Liver (tissue), 9 donors: ENCODE results near the gene N4BP2. TPM values are rescaled to one million over a fixed set of nuclear protein-coding genes. Genes with fewer than 3 reads are reported as not detected.

Experiments used
- DNase-seq: peaks from one replicate; pipeline ENCODE4 v3.0.0-alpha.2; 2017; ENCODE audit warnings: low spot score
- H3K27ac ChIP-seq, 2 donors: one replicate each; pipeline ENCODE4 v1.7.0; 2013; ENCODE audit warnings: inconsistent platforms in 2 of 2, low read length in 2 of 2, control low read depth in 1 of 2, low read depth in 1 of 2, mild to moderate bottlenecking in 1 of 2
- H3K27me3 ChIP-seq, 4 donors: one replicate each; pipeline versions ENCODE4 v1.6.1 to v1.7.0; 2013; ENCODE audit warnings: low read length in 3 of 4, inconsistent platforms in 1 of 4, mild to moderate bottlenecking in 1 of 4, moderate library complexity in 1 of 4; ENCODE audit not compliant: control insufficient read depth in 4 of 4, insufficient read depth in 4 of 4
- H3K36me3 ChIP-seq, 4 donors: one replicate each; pipeline versions ENCODE4 v1.6.1 to v1.7.0; 2013; ENCODE audit warnings: low read length in 3 of 4, mild to moderate bottlenecking in 3 of 4, low read depth in 1 of 4, moderate library complexity in 1 of 4; ENCODE audit not compliant: control insufficient read depth in 4 of 4, insufficient read depth in 3 of 4
- H3K4me1 ChIP-seq, 4 donors: one replicate each; pipeline versions ENCODE4 v1.6.1 to v1.7.0; 2013; ENCODE audit warnings: low read length in 3 of 4, mild to moderate bottlenecking in 3 of 4, moderate library complexity in 1 of 4; ENCODE audit not compliant: control insufficient read depth in 4 of 4, insufficient read depth in 4 of 4
- H3K4me3 ChIP-seq, 3 donors: one replicate each; pipeline versions ENCODE4 v1.6.1 to v1.7.0; 2013; ENCODE audit warnings: low read length in 3 of 3, control low read depth in 1 of 3, low read depth in 1 of 3, mild to moderate bottlenecking in 1 of 3
- H3K9ac ChIP-seq, 2 donors: one replicate each; pipeline ENCODE4 v1.7.0; 2013; ENCODE audit warnings: low read length in 2 of 2, mild to moderate bottlenecking in 2 of 2, moderate library complexity in 2 of 2, control low read depth in 1 of 2, low read depth in 1 of 2
- H3K9me3 ChIP-seq, 4 donors: one replicate each; pipeline versions ENCODE4 v1.6.1 to v1.7.0; 2013; ENCODE audit warnings: low read length in 3 of 4; ENCODE audit not compliant: control insufficient read depth in 4 of 4
- FOXA1 ChIP-seq: IDR thresholded peaks from 2 replicates; pipeline ENCODE4 v1.6.1; 2016; ENCODE audit warnings: antibody characterized with exemption
- FOXA2 ChIP-seq: IDR thresholded peaks from 2 replicates; pipeline ENCODE4 v1.6.1; 2016; ENCODE audit warnings: antibody characterized with exemption
- GABPA ChIP-seq, 2 donors: IDR thresholded peaks in 1 of 2; conservative IDR thresholded peaks in 1 of 2; 2 replicates each; pipeline ENCODE4 v1.6.1; 2016; ENCODE audit warnings: antibody characterized with exemption in 2 of 2, mild to moderate bottlenecking in 1 of 2, moderate library complexity in 1 of 2
- JUND ChIP-seq, 2 donors: IDR thresholded peaks; 2 replicates each; pipeline ENCODE4 v1.6.1; 2016; ENCODE audit warnings: antibody characterized with exemption in 2 of 2
- NR2F2 ChIP-seq: IDR thresholded peaks from 2 replicates; pipeline ENCODE4 v1.6.1; 2016; ENCODE audit warnings: antibody characterized with exemption
- RXRA ChIP-seq, 2 donors: IDR thresholded peaks; 2 replicates each; pipeline ENCODE4 v1.6.1; 2017 to 2018; ENCODE audit warnings: antibody characterized with exemption in 2 of 2, mild to moderate bottlenecking in 1 of 2
- SP1 ChIP-seq: IDR thresholded peaks from 2 replicates; pipeline ENCODE4 v1.6.1; 2018; ENCODE audit warnings: antibody characterized with exemption, mild to moderate bottlenecking
- YY1 ChIP-seq: IDR thresholded peaks from 2 replicates; pipeline ENCODE4 v1.6.1; 2016; ENCODE audit warnings: antibody characterized with exemption, mild to moderate bottlenecking
- WGBS: extraction: QIAGEN DNeasy Blood & Tissue Kit; methylation state at CpG from one replicate; pipeline ENCODE4 v1.1.7; 2013; 5-methylcytosine and 5-hydroxymethylcytosine counted together
- polyA plus RNA-seq, 2 donors: library from polyadenylated mRNA; stranded (reverse) in 1 of 2; unstranded in 1 of 2; fragments of 200-250 nt in 1 of 2; fragments of >200 nt in 1 of 2; fragmentation: Nextera tagmentation in 1 of 2; extraction: Ambion mirVana in 1 of 2; gene quantifications; one replicate each; pipeline versions ENCODE4 v1.2.1 to v1.2.3, GENCODE V29; 2013 to 2015
- total RNA-seq, 2 donors: library from RNA; depleted of rRNA; stranded (reverse); fragments of >200 nt; gene quantifications; one replicate each; pipeline ENCODE4 v1.2.3, GENCODE V29; 2014
- TF ChIP-seq, protein P1 (sequence below): IDR thresholded peaks from 2 replicates; pipeline ENCODE4 v1.6.1; 2016; ENCODE audit warnings: antibody characterized with exemption
- TF ChIP-seq, protein P2 (sequence below): IDR thresholded peaks from 2 replicates; pipeline ENCODE4 v1.6.1; 2016; ENCODE audit warnings: antibody characterized with exemption, mild to moderate bottlenecking
- TF ChIP-seq, protein P3 (sequence below): fragments of 150-350 bp; IDR thresholded peaks from 2 replicates; pipeline ENCODE4 v1.5.1; 2017; ENCODE audit warnings: improper control_type of control experiment, low read depth, low read length; ENCODE audit not compliant: missing input control
- TF ChIP-seq, protein P4 (sequence below): IDR thresholded peaks from 2 replicates; pipeline ENCODE4 v1.6.1; 2016; ENCODE audit warnings: antibody characterized with exemption
- donor health status: healthy.
- donor health status: healthy.
- donor health status: healthy.
- donor health status: healthy.
- donor health status: healthy.

Gene N4BP2
- total and polyA plus RNA-seq, 4 donors: 2.3 to 19.9 (median 11.0) TPM

DNA sequence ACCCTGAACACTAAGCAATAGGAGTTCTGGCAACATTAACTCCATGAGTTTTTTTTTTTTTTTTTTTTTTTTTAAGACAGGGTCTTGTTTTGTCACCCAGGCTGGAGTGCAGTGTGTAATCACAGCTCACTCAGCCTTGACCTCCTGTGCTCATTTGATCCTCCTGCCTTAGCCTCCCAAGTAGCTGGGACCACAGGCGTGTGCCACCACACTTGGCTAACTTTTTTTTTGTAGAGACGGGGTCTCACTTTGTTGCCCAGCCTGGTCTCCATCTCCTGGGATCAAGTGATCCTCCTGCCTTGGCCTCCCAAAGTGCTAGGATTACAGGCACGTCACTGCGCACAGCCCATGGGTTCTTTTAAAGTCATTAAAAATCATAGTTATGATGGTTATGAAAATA lies 145.2 kb downstream of the N4BP2 start:
- H3K4me3 ChIP-seq: no peak overlapping the region
- WGBS: 90% methylated on average over 4 of the region's 4 CpGs

DNA sequence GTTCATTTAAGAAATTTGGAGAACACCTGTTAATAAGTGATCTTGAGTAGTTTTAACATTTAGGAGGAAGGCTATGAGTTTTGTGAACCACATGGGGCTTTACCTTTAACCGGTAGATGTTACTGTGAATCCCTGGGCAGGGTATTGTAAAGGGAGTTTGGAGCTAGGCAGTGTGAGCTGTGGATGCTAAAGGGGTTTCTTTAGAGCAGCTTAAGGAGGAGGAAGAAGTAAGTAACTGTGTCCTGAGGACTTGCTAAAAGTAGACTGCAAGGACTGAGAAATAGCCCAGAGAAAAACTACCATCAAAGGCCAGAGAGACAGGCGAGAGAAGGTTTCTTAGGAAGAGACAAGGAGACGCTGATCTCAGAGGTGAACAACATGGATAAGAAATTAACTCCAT lies 145.8 kb downstream of the N4BP2 start:
- no peaks in the 10 kb centered on the region for H3K4me1 ChIP-seq
- no peak for DNase-seq
- no peak overlapping the region for H3K4me3 ChIP-seq
- no peak overlapping the region for H3K27ac ChIP-seq
- no peaks in the 10 kb centered on the region for H3K9me3 ChIP-seq
- TF ChIP-seq RXRA (IDR thresholded peaks at IDR 0.05): no peak
- TF ChIP-seq, protein P1, sequence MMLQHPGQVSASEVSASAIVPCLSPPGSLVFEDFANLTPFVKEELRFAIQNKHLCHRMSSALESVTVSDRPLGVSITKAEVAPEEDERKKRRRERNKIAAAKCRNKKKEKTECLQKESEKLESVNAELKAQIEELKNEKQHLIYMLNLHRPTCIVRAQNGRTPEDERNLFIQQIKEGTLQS: no peak
- TF ChIP-seq, protein P2, sequence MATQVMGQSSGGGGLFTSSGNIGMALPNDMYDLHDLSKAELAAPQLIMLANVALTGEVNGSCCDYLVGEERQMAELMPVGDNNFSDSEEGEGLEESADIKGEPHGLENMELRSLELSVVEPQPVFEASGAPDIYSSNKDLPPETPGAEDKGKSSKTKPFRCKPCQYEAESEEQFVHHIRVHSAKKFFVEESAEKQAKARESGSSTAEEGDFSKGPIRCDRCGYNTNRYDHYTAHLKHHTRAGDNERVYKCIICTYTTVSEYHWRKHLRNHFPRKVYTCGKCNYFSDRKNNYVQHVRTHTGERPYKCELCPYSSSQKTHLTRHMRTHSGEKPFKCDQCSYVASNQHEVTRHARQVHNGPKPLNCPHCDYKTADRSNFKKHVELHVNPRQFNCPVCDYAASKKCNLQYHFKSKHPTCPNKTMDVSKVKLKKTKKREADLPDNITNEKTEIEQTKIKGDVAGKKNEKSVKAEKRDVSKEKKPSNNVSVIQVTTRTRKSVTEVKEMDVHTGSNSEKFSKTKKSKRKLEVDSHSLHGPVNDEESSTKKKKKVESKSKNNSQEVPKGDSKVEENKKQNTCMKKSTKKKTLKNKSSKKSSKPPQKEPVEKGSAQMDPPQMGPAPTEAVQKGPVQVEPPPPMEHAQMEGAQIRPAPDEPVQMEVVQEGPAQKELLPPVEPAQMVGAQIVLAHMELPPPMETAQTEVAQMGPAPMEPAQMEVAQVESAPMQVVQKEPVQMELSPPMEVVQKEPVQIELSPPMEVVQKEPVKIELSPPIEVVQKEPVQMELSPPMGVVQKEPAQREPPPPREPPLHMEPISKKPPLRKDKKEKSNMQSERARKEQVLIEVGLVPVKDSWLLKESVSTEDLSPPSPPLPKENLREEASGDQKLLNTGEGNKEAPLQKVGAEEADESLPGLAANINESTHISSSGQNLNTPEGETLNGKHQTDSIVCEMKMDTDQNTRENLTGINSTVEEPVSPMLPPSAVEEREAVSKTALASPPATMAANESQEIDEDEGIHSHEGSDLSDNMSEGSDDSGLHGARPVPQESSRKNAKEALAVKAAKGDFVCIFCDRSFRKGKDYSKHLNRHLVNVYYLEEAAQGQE: no peak
- no peak for TF ChIP-seq NR2F2
- H3K9ac ChIP-seq: no peak overlapping the region
- WGBS: 88% methylated on average over 3 of the region's 3 CpGs
- no peaks in the 10 kb centered on the region for H3K36me3 ChIP-seq
- H3K27me3 ChIP-seq: no peaks in the 10 kb centered on the region

More for the DNA sequence above, 145.2 kb downstream of the N4BP2 start:
- Histone ChIP-seq H3K4me1 (no peaks in the 10 kb centered on the region), H3K27ac (no peak overlapping the region), H3K27me3 (no peaks in the 10 kb centered on the region), H3K9me3 (no peaks in the 10 kb centered on the region), H3K9ac (no peak overlapping the region), H3K36me3 (no peaks in the 10 kb centered on the region)
- DNase-seq: no peak
- TF ChIP-seq JUND (IDR thresholded peaks at IDR 0.05) (no peak), FOXA2 (no peak), FOXA1 (no peak), SP1 (no peak), NR2F2 (no peak), GABPA (IDR thresholded peaks at IDR 0.05 in 1 of 2, conservative IDR thresholded peaks at IDR 0.05 in 1 of 2) (no peak), YY1 (no peak), RXRA (IDR thresholded peaks at IDR 0.05) (no peak)
- TF ChIP-seq, protein P3, sequence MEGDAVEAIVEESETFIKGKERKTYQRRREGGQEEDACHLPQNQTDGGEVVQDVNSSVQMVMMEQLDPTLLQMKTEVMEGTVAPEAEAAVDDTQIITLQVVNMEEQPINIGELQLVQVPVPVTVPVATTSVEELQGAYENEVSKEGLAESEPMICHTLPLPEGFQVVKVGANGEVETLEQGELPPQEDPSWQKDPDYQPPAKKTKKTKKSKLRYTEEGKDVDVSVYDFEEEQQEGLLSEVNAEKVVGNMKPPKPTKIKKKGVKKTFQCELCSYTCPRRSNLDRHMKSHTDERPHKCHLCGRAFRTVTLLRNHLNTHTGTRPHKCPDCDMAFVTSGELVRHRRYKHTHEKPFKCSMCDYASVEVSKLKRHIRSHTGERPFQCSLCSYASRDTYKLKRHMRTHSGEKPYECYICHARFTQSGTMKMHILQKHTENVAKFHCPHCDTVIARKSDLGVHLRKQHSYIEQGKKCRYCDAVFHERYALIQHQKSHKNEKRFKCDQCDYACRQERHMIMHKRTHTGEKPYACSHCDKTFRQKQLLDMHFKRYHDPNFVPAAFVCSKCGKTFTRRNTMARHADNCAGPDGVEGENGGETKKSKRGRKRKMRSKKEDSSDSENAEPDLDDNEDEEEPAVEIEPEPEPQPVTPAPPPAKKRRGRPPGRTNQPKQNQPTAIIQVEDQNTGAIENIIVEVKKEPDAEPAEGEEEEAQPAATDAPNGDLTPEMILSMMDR: no peak
- TF ChIP-seq, protein P4, sequence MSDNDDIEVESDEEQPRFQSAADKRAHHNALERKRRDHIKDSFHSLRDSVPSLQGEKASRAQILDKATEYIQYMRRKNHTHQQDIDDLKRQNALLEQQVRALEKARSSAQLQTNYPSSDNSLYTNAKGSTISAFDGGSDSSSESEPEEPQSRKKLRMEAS: no peak
